Spleen (tissue), 11 donors: ENCODE results near the gene FADS3. TPM values are rescaled to one million over a fixed set of nuclear protein-coding genes. Genes with fewer than 3 reads are reported as not detected.
A peak's percentile ranks its signal among the peaks of the same experiment; 100 is the strongest.

ENCODE experiments used
- DNase-seq: peaks from one replicate; pipeline ENCODE4 v3.0.0-alpha.2; 2020
- H3K27ac ChIP-seq, 8 donors: fragments of 200-600 bp; sonication (generic) in 7 of 8; 1 replicate in 4 of 8; 2 replicates in 4 of 8; pipeline versions ENCODE4 v1.5.0 to v1.8.0; 2016 to 2021; ENCODE audit warnings: inconsistent platforms in 4 of 8, mild to moderate bottlenecking in 4 of 8, moderate library complexity in 1 of 8
- H3K27me3 ChIP-seq, 7 donors: fragments of 200-600 bp; sonication (generic) in 6 of 7; replicated peaks in 1 of 7; 1 replicate in 4 of 7; 2 replicates in 3 of 7; pipeline versions ENCODE4 v1.5.0 to v1.8.0; 2016 to 2021; ENCODE audit warnings: inconsistent platforms in 3 of 7, mild to moderate bottlenecking in 1 of 7
- H3K36me3 ChIP-seq, 6 donors: fragments of 200-600 bp; sonication (generic) in 5 of 6; 1 replicate in 4 of 6; 2 replicates in 2 of 6; pipeline versions ENCODE4 v1.5.0 to v1.8.0; 2016 to 2021; ENCODE audit warnings: inconsistent platforms in 2 of 6
- H3K4me1 ChIP-seq, 6 donors: fragments of 200-600 bp; sonication (generic) in 5 of 6; 1 replicate in 3 of 6; 2 replicates in 3 of 6; pipeline versions ENCODE4 v1.5.0 to v1.8.0; 2016 to 2021; ENCODE audit warnings: inconsistent platforms in 3 of 6
- H3K4me3 ChIP-seq, 8 donors: fragments of 200-600 bp; sonication (generic) in 7 of 8; 1 replicate in 4 of 8; 2 replicates in 4 of 8; pipeline versions ENCODE4 v1.5.0 to v1.8.0; 2016 to 2021; ENCODE audit warnings: inconsistent platforms in 4 of 8, mild to moderate bottlenecking in 4 of 8, moderate library complexity in 2 of 8
- H3K9me3 ChIP-seq, 8 donors: fragments of 200-600 bp; sonication (generic) in 7 of 8; 1 replicate in 4 of 8; 2 replicates in 4 of 8; pipeline versions ENCODE4 v1.5.0 to v1.8.0; 2016 to 2021; ENCODE audit warnings: inconsistent platforms in 4 of 8
- CTCF ChIP-seq, 11 experiments: fragments of 200-600 bp in 7 of 11; fragments of 450-650 bp in 4 of 11; sonication (generic) in 4 of 11; IDR thresholded peaks in 8 of 11; conservative IDR thresholded peaks in 3 of 11; 1 replicate in 7 of 11; 2 replicates in 4 of 11; pipeline versions ENCODE4 v1.4.0 to v1.8.0; 2016 to 2021; ENCODE audit warnings: antibody characterized with exemption in 11 of 11, inconsistent platforms in 4 of 11, mild to moderate bottlenecking in 1 of 11
- POLR2A ChIP-seq, 3 donors: fragments of 450-650 bp; IDR thresholded peaks; one replicate each; pipeline ENCODE4 v1.5.1; 2017; ENCODE audit warnings: antibody characterized with exemption in 3 of 3, mild to moderate bottlenecking in 1 of 3
- POLR2AphosphoS5 ChIP-seq, 3 donors: sonication (generic); formaldehyde crosslinking; IDR thresholded peaks; one replicate each; pipeline ENCODE4 v1.5.1; 2017; ENCODE audit warnings: antibody characterized with exemption in 3 of 3
- WGBS, 5 donors: extraction: QIAGEN DNeasy Blood & Tissue Kit in 3 of 5; methylation state at CpG; one replicate each; pipeline versions ENCODE4 v1.1.5 to v1.1.7; 2013 to 2018; 5-methylcytosine and 5-hydroxymethylcytosine counted together
- intact Hi-C: fragments of 100-400 bp; cut with DNase I; formaldehyde crosslinking; loops from one replicate; pipeline ENCODE4 v1.15.0; 2023; ENCODE audit warnings: low total_unique reads
- polyA plus RNA-seq, 3 donors: library from polyadenylated mRNA; stranded (reverse); fragments of 200-250 nt; gene quantifications; one replicate each; pipeline ENCODE4 v1.2.1, GENCODE V29; 2013
- total RNA-seq, 7 donors: library from RNA; depleted of rRNA in 3 of 7; stranded (reverse); fragments of >200 nt in 3 of 7; fragmentation: NEBNext Ultra II Directional in 4 of 7; extraction: Animal tissue kit (Norgen Biotek cat#: 25700) in 4 of 7; gene quantifications; one replicate each; pipeline versions ENCODE4 v1.1.0 to v1.2.1, GENCODE V29; 2016 to 2021
- donor health status: healthy with polysubstance abuse.
- donor health status: DM: no; HTN: no; CAD: no; lungs with moderate emphysema.
- donor health status: DM: no; HTN: no; CAD: no.
- donor health status: Bipolar disorder and iron deficiency.
- donor health status: healthy.
- donor health status: DM: no; HTN: no; CAD: no.
- donor health status: DM: yes; HTN: yes; CAD: no.

FADS3 gene
- total and polyA plus RNA-seq, 10 donors: 26.3 to 63.6 (median 38.5) TPM

GRCh38 chr11:61887839-61888494 lies 3.4 kb downstream of the FADS3 start:
- intact Hi-C loops: no loop called here
- peaks cover 0 to 15% (median 0%) of the 10 kb centered on the region in 7 donors for H3K27me3 ChIP-seq
- DNase-seq: no peak
- no peak overlapping the region for H3K4me3 ChIP-seq
- H3K27ac ChIP-seq: peak overlapping the region in 7 of 8 donors; percentile 35 to 73 (median 48)
- TF ChIP-seq POLR2A (IDR thresholded peaks at IDR 0.05): no peak
- TF ChIP-seq POLR2AphosphoS5 (IDR thresholded peaks at IDR 0.05): peak; percentile 48 to 65 (median 64)
- TF ChIP-seq CTCF (IDR thresholded peaks at IDR 0.05 in 8 of 11, conservative IDR thresholded peaks at IDR 0.05 in 3 of 11): no peak
- H3K36me3 ChIP-seq: no peaks in the 10 kb centered on the region
- no peaks in the 10 kb centered on the region for H3K9me3 ChIP-seq
- H3K4me1 ChIP-seq: peaks cover 14 to 56% (median 36%) of the 10 kb centered on the region in 6 donors
- WGBS, 5 donors: 64 to 90% (median 76%) methylated on average over 4 to 7 of the region's 7 CpGs

GRCh38 chr11:61886643-61887042 lies 4.7 kb downstream of the FADS3 start:
- peaks cover 14 to 45% (median 29%) of the 10 kb centered on the region in 6 donors for H3K4me1 ChIP-seq
- no peak for DNase-seq
- peaks cover 0 to 10% (median 0%) of the 10 kb centered on the region in 7 donors for H3K27me3 ChIP-seq
- TF ChIP-seq POLR2AphosphoS5 (IDR thresholded peaks at IDR 0.05): no peak
- TF ChIP-seq CTCF (IDR thresholded peaks at IDR 0.05 in 8 of 11, conservative IDR thresholded peaks at IDR 0.05 in 3 of 11): no peak
- TF ChIP-seq POLR2A (IDR thresholded peaks at IDR 0.05): no peak
- H3K27ac ChIP-seq: no peak overlapping the region
- no peak overlapping the region for H3K4me3 ChIP-seq
- intact Hi-C loops: no loop called here
- no peaks in the 10 kb centered on the region for H3K36me3 ChIP-seq
- 92 to 100% (median 97%) methylated on average over 1 to 3 of the region's 3 CpGs for WGBS, 5 donors
- no peaks in the 10 kb centered on the region for H3K9me3 ChIP-seq

- Histone ChIP-seq H3K9me3 (no peaks in the 10 kb centered on the region), H3K4me3 (no peak overlapping the region), H3K4me1 (peaks cover 14 to 49% (median 35%) of the 10 kb centered on the region in 6 donors), H3K27ac (no peak overlapping the region), H3K36me3 (no peaks in the 10 kb centered on the region), H3K27me3 (peaks cover 0 to 8% (median 0%) of the 10 kb centered on the region in 7 donors)
- intact Hi-C loops: no loop called here
- TF ChIP-seq CTCF (IDR thresholded peaks at IDR 0.05 in 8 of 11, conservative IDR thresholded peaks at IDR 0.05 in 3 of 11): no peak
- no peak for TF ChIP-seq POLR2A (IDR thresholded peaks at IDR 0.05)
- no peak for TF ChIP-seq POLR2AphosphoS5 (IDR thresholded peaks at IDR 0.05)
- WGBS, 5 donors: 89 to 94% (median 94%) methylated on average over 6 to 13 of the region's 13 CpGs
- DNase-seq: no peak
Measured at GRCh38 chr11:61885784-61886580, 5.4 kb downstream of the FADS3 start.
